ENCODE results near the gene GPX3. TPM values are rescaled to one million over a fixed set of nuclear protein-coding genes. Genes with fewer than 3 reads are reported as not detected.
A peak's percentile ranks its signal among the peaks of the same experiment; 100 is the strongest.

The GPX3 gene
- total RNA-seq, 4 donors from 2014 or later, result 399 to 695 (median 446) TPM

DNA sequence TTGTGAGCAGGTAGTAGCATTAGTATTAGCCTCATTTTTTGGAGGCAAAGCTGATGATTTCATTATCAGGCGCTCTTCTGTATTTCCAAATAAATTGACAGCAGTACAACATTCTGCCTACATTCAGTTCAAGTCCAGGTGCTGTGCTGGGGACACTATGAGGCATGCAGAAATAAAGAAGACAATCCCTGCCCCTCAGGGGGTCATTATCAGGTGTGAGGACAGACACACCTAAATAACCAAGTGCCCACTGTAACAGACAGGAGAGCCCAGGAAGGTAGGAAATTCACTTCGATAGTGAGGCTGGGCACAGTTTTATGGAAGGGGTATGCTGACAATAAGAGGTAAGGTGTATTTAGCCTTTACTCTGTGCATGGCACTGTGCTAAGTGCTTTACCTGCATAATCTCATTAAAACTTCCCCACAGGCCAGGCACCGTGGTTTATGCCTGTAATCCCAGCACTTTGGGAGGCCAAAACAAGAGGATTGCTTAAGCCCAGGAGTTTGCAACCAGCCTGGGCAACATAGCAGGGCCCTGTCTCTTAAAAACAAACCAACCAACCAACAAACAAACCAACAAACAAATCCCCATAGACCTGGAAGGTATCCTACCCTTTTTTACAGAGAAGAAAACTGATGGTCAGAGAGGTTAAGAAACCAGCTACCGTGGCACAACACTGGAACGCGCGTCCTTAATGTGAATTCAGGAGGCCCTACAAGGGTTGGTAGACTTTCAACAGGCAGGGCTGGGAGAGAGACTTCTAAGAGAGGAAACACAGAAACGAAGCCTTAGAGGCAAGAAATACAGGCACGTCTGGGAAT, 17.5 kb upstream of the GPX3 start:
- no peak for TF ChIP-seq CTCF (IDR thresholded peaks at IDR 0.05)
- TF ChIP-seq POLR2A (IDR thresholded peaks at IDR 0.05), result no peak
- no peak overlapping the region for H3K4me3 ChIP-seq (ENCODE audit: low read depth, poor library complexity, severe bottlenecking)
- DNase-seq (ENCODE audit: low spot score in 2 of 2), result peak in 1 of 2 donors; percentile 81
- 91 to 92% methylated on average over 9 of the region's 9 CpGs for WGBS, 2 donors
- intact Hi-C loops (cut with DNase I; ENCODE audit: low total_unique reads), result loop anchor here (5.0 kb wide), 1 partner anchor 44 kb away; no protein-coding TSS in a partner anchor

DNA sequence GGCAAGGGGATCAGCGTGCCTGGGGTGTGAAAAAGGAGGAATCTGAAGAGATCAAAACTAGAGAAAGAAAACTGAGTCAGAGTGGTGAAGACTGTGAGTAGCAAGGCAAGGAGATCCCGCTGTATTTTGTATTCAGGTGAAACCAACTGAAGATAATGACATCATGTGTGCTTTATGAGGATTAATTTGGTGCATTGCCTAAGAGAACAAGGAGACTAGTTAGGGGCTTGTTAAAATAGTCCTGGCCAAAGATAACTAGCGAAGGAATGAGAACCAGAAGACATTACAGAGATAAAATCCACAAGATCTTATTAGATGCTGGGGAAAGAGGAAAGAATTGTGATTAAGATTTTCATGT, 16.9 kb upstream of the GPX3 start:
- DNase-seq (ENCODE audit: low spot score in 2 of 2), result no peak
- intact Hi-C loops (cut with DNase I; ENCODE audit: low total_unique reads), result loop anchor here (5.0 kb wide), 1 partner anchor 44 kb away; no protein-coding TSS in a partner anchor
- 94 to 95% methylated on average over 3 of the region's 3 CpGs for WGBS, 2 donors
- TF ChIP-seq POLR2A (IDR thresholded peaks at IDR 0.05), result no peak
- TF ChIP-seq CTCF (IDR thresholded peaks at IDR 0.05), result no peak
- H3K4me3 ChIP-seq (ENCODE audit: low read depth, poor library complexity, severe bottlenecking), result no peak overlapping the region

DNA sequence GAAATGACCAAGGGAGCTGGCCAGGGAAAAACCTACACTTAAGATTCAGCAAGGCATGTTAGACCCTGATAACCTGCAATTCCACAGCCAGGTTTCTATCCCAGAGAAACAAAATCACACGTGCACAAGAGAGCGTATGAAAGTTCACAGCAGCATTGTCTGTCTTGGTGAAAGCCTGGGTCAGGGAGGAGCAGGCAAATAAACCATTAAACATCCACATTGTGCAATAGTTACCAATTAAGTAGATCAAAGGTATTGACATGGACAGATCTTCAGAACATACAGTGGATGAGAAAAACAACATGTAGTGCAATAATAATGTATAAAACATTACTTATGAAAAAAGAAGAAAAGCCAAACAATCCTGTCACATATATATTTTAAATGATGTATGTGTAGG, 15.9 kb upstream of the GPX3 start:
- TF ChIP-seq POLR2A (IDR thresholded peaks at IDR 0.05) (no peak), CTCF (IDR thresholded peaks at IDR 0.05) (no peak)
- H3K4me3 ChIP-seq (ENCODE audit: low read depth, poor library complexity, severe bottlenecking), result no peak overlapping the region
- WGBS, 2 donors, result 72 to 78% methylated on average over 2 of the region's 2 CpGs
- intact Hi-C loops (cut with DNase I; ENCODE audit: low total_unique reads), result loop anchor here (5.0 kb wide), 1 partner anchor 43 kb away; no protein-coding TSS in a partner anchor
- DNase-seq (ENCODE audit: low spot score in 2 of 2), result no peak

GRCh38 chr5:151005187-151005949, 15.0 kb upstream of the GPX3 start:
- intact Hi-C loops (cut with DNase I; ENCODE audit: low total_unique reads), result no loop called here
- peak; percentile 87 to 92 for DNase-seq (ENCODE audit: low spot score in 2 of 2)
- no peak overlapping the region for H3K4me3 ChIP-seq (ENCODE audit: low read depth, poor library complexity, severe bottlenecking)
- no peak for TF ChIP-seq POLR2A (IDR thresholded peaks at IDR 0.05)
- no peak for TF ChIP-seq CTCF (IDR thresholded peaks at IDR 0.05)
- WGBS, 2 donors, result 56 to 57% methylated on average over 5 of the region's 5 CpGs

GRCh38 chr5:151005950-151006576, 14.3 kb upstream of the GPX3 start:
- intact Hi-C loops (cut with DNase I; ENCODE audit: low total_unique reads), result no loop called here
- peak; percentile 95 to 98 for DNase-seq (ENCODE audit: low spot score in 2 of 2)
- H3K4me3 ChIP-seq (ENCODE audit: low read depth, poor library complexity, severe bottlenecking), result no peak overlapping the region
- TF ChIP-seq CTCF (IDR thresholded peaks at IDR 0.05) (no peak), POLR2A (IDR thresholded peaks at IDR 0.05) (no peak)
- WGBS, 2 donors, result 29 to 30% methylated on average over 7 of the region's 7 CpGs
